ENCODE data around the gene ZDHHC9.

The ZDHHC9 gene

GRCh38 chrX:129785160-129785947 lies 58.3 kb downstream of the ZDHHC9 start:
- DNase-seq (ENCODE audit: low spot score), result no peak

GRCh38 chrX:129784371-129784770 lies 59.3 kb downstream of the ZDHHC9 start:
- DNase-seq (ENCODE audit: low spot score), result no peak

GRCh38 chrX:129783291-129783713 lies 60.4 kb downstream of the ZDHHC9 start:
- DNase-seq (ENCODE audit: low spot score), result no peak

- DNase-seq (ENCODE audit: low spot score), result no peak
These were observed 61.0 kb downstream of the ZDHHC9 start for GRCh38 chrX:129782706-129783105.

GRCh38 chrX:129781680-129782495 lies 61.8 kb downstream of the ZDHHC9 start:
- no peak for DNase-seq (ENCODE audit: low spot score)

GRCh38 chrX:129781134-129781672 lies 62.5 kb downstream of the ZDHHC9 start:
- no peak for DNase-seq (ENCODE audit: low spot score)

GRCh38 chrX:129780441-129781105 lies 63.1 kb downstream of the ZDHHC9 start:
- DNase-seq (ENCODE audit: low spot score), result no peak

- no peak for DNase-seq (ENCODE audit: low spot score)
These were observed 63.9 kb downstream of the ZDHHC9 start, which contains the start of gene SASH3 for GRCh38 chrX:129779747-129780146. Gene SASH3, plus strand, starts transcription at chrX:129779949. Its CDS starts 149 bp downstream, at chrX:129780098.

GRCh38 chrX:129779086-129779672 lies 64.5 kb downstream of the ZDHHC9 start:
- DNase-seq (ENCODE audit: low spot score), result no peak

GRCh38 chrX:129777218-129778030 lies 66.3 kb downstream of the ZDHHC9 start:
- DNase-seq (ENCODE audit: low spot score), result peak; percentile 54

GRCh38 chrX:129773649-129774458 lies 69.8 kb downstream of the ZDHHC9 start:
- DNase-seq (ENCODE audit: low spot score), result no peak

- DNase-seq (ENCODE audit: low spot score), result no peak
These were observed 70.8 kb downstream of the ZDHHC9 start for GRCh38 chrX:129772796-129773431.

- no peak for DNase-seq (ENCODE audit: low spot score)
These were observed 72.3 kb downstream of the ZDHHC9 start for GRCh38 chrX:129771266-129771995.

- no peak for DNase-seq (ENCODE audit: low spot score)
These were observed 74.1 kb downstream of the ZDHHC9 start for GRCh38 chrX:129769467-129770154.

- DNase-seq (ENCODE audit: low spot score), result no peak
These were observed 74.9 kb downstream of the ZDHHC9 start for GRCh38 chrX:129768586-129769466.

- DNase-seq (ENCODE audit: low spot score), result no peak
These were observed 75.5 kb downstream of the ZDHHC9 start for GRCh38 chrX:129768186-129768585.

- DNase-seq (ENCODE audit: low spot score), result no peak
These were observed 80.0 kb downstream of the ZDHHC9 start for GRCh38 chrX:129763666-129764065.
